WERI-Rb-1 (cell line): ENCODE data around the gene WDR64.
"Not testable (repeated sequence)": the region's sequence is repeated elsewhere in the genome, so short reads cannot be mapped to it uniquely, and the experiment has no call there.

ENCODE experiments used
- DNase-seq: peaks from one replicate; pipeline ENCODE4 v3.0.0-alpha.2; 2020
- H3K27ac ChIP-seq: fragments of 250-450 bp; sonication (Bioruptor Pico); 2 replicates; pipeline ENCODE4 v1.5.1; 2020; ENCODE audit warnings: mild to moderate bottlenecking, moderate library complexity
- H3K27me3 ChIP-seq: fragments of 250-450 bp; sonication (Bioruptor Pico); 2 replicates; pipeline ENCODE4 v1.5.1; 2021; ENCODE audit warnings: mild to moderate bottlenecking, low read depth, moderate library complexity; ENCODE audit not compliant: insufficient read depth, severe bottlenecking
- H3K36me3 ChIP-seq: fragments of 250-450 bp; sonication (Bioruptor Pico); 2 replicates; pipeline ENCODE4 v1.5.1; 2020; ENCODE audit warnings: mild to moderate bottlenecking, moderate library complexity
- H3K4me3 ChIP-seq: 2 replicates; pipeline ENCODE4 v1.5.1; 2011; ENCODE audit warnings: low read depth, mild to moderate bottlenecking, control low read depth, low read length
- H3K9me3 ChIP-seq: fragments of 250-450 bp; sonication (Bioruptor Pico); 2 replicates; pipeline ENCODE4 v1.5.1; 2021; ENCODE audit warnings: mild to moderate bottlenecking, moderate library complexity; ENCODE audit not compliant: severe bottlenecking
- CTCF ChIP-seq: IDR thresholded peaks from 2 replicates; pipeline ENCODE4 v1.5.1; 2011; ENCODE audit warnings: low read depth, mild to moderate bottlenecking, control low read depth, inconsistent platforms, low read length

The WDR64 gene

GRCh38 chr1:241679404-241679803 is 27.3 kb downstream of the WDR64 start:
- Histone ChIP-seq H3K27ac (no peak overlapping the region), H3K27me3 (peaks cover 41% of the 10 kb centered on the region), H3K9me3 (peaks cover 4% of the 10 kb centered on the region), H3K36me3 (no peaks in the 10 kb centered on the region), H3K4me3 (no peak overlapping the region)
- no peak for DNase-seq
- TF ChIP-seq CTCF, result no peak

- Histone ChIP-seq H3K4me3 (no peak overlapping the region), H3K27ac (no peak overlapping the region), H3K27me3 (peaks cover 43% of the 10 kb centered on the region), H3K9me3 (peaks cover 4% of the 10 kb centered on the region), H3K36me3 (no peaks in the 10 kb centered on the region)
- no peak for TF ChIP-seq CTCF
- no peak for DNase-seq
Measured at GRCh38 chr1:241679961-241680360, 27.9 kb downstream of the WDR64 start.

- H3K27me3 ChIP-seq, result peaks cover 26% of the 10 kb centered on the region
- not testable (repeated sequence) for H3K9me3 ChIP-seq, H3K36me3 ChIP-seq, H3K4me3 ChIP-seq, DNase-seq, H3K27ac ChIP-seq
Measured at GRCh38 chr1:241681861-241682448, 29.9 kb downstream of the WDR64 start.

GRCh38 chr1:241682921-241683320 is 30.8 kb downstream of the WDR64 start:
- no peak for DNase-seq
- Histone ChIP-seq H3K4me3 (no peak overlapping the region), H3K9me3 (peaks cover 4% of the 10 kb centered on the region), H3K36me3 (no peaks in the 10 kb centered on the region), H3K27ac (no peak overlapping the region), H3K27me3 (peaks cover 18% of the 10 kb centered on the region)
- no peak for TF ChIP-seq CTCF

GRCh38 chr1:241684108-241684507 is 32.0 kb downstream of the WDR64 start:
- Histone ChIP-seq H3K27ac (no peak overlapping the region), H3K27me3 (peaks cover 18% of the 10 kb centered on the region)
- TF ChIP-seq CTCF, result no peak

GRCh38 chr1:241688940-241689368 is 36.9 kb downstream of the WDR64 start:
- TF ChIP-seq CTCF, result no peak
- Histone ChIP-seq H3K36me3 (no peaks in the 10 kb centered on the region), H3K27me3 (peaks cover 15% of the 10 kb centered on the region), H3K4me3 (no peak overlapping the region), H3K27ac (no peak overlapping the region), H3K9me3 (no peaks in the 10 kb centered on the region)
- DNase-seq, result no peak

More at GRCh38 chr1:241684108-241684507, 32.0 kb downstream of the WDR64 start:
- no peak for DNase-seq
- H3K4me3 ChIP-seq, result no peak overlapping the region
- H3K9me3 ChIP-seq, result peaks cover 4% of the 10 kb centered on the region
- no peaks in the 10 kb centered on the region for H3K36me3 ChIP-seq
